Glutamatergic neuron (in vitro differentiated cells): Measurements from ENCODE around the gene FBXL13. TPM values are rescaled to one million over a fixed set of nuclear protein-coding genes. Genes with fewer than 3 reads are reported as not detected.
"Not testable (repeated sequence)": the region's sequence is repeated elsewhere in the genome, so short reads cannot be mapped to it uniquely, and the experiment has no call there.

Source experiments
- DNase-seq: peaks from one replicate; pipeline ENCODE4 v3.0.0; 2022
- H3K27ac Mint-ChIP-seq: one replicate; pipeline ENCODE4 v1.8.0; 2020; ENCODE audit warnings: mild to moderate bottlenecking, mixed read lengths, inconsistent platforms; ENCODE audit not compliant: unreplicated experiment
- H3K27me3 Mint-ChIP-seq: one replicate; pipeline ENCODE4 v1.8.0; 2020; ENCODE audit warnings: mild to moderate bottlenecking, moderate library complexity, mixed read lengths, inconsistent platforms; ENCODE audit not compliant: unreplicated experiment
- H3K36me3 Mint-ChIP-seq: one replicate; pipeline ENCODE4 v1.8.0; 2020; ENCODE audit warnings: mild to moderate bottlenecking, mixed read lengths, inconsistent platforms; ENCODE audit not compliant: unreplicated experiment
- H3K4me1 Mint-ChIP-seq: one replicate; pipeline ENCODE4 v1.8.0; 2020; ENCODE audit warnings: mild to moderate bottlenecking, low read depth, mixed read lengths, inconsistent platforms; ENCODE audit not compliant: unreplicated experiment
- H3K4me3 Mint-ChIP-seq: one replicate; pipeline ENCODE4 v1.8.0; 2020; ENCODE audit warnings: mild to moderate bottlenecking, mixed read lengths, inconsistent platforms; ENCODE audit not compliant: unreplicated experiment
- H3K9me3 Mint-ChIP-seq: one replicate; pipeline ENCODE4 v1.8.0; 2020; ENCODE audit warnings: mild to moderate bottlenecking, moderate library complexity, mixed read lengths, inconsistent platforms; ENCODE audit not compliant: unreplicated experiment
- CTCF ChIP-seq: fragments of 200-600 bp; sonication (generic); IDR thresholded peaks from one replicate; pipeline ENCODE4 v1.5.0; 2021; ENCODE audit not compliant: partially characterized antibody, unreplicated experiment
- total RNA-seq: library from RNA; stranded (reverse); fragmentation: NEBNext Ultra II Directional; extraction: Animal tissue kit (Norgen Biotek cat#: 25700); gene quantifications from one replicate; pipeline ENCODE4 v1.2.1, GENCODE V29; 2021; ENCODE audit not compliant: unreplicated experiment

The FBXL13 gene
- total RNA-seq, 1 donor from 2014 or later, result 1.1 TPM

DNA sequence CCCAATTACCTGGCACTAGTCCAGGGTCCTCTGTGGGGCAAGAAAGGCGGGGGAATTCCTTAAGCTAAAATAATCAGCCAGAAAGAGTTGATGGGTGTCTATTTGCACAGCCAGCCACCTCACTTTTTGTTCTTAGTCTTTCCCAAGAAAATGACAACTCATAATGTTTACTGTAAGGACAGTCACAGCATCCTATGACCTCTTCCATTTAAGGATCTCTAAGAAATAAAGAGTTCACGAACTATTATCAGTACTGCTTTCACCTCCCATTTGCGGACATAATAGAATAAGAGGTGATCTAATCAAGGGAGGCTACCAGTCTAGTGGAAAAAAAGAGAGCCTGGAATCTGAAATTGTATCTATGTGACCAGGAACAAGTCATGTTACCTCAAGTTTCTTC, 234.2 kb downstream of the FBXL13 start:
- Mint-ChIP-seq H3K27me3 (peaks cover 2% of the 10 kb centered on the region), H3K4me1 (no peaks in the 10 kb centered on the region), H3K27ac (no peak overlapping the region), H3K9me3 (no peaks in the 10 kb centered on the region), H3K36me3 (no peaks in the 10 kb centered on the region), H3K4me3 (no peak overlapping the region)
- DNase-seq, result no peak
- no peak for TF ChIP-seq CTCF

DNA sequence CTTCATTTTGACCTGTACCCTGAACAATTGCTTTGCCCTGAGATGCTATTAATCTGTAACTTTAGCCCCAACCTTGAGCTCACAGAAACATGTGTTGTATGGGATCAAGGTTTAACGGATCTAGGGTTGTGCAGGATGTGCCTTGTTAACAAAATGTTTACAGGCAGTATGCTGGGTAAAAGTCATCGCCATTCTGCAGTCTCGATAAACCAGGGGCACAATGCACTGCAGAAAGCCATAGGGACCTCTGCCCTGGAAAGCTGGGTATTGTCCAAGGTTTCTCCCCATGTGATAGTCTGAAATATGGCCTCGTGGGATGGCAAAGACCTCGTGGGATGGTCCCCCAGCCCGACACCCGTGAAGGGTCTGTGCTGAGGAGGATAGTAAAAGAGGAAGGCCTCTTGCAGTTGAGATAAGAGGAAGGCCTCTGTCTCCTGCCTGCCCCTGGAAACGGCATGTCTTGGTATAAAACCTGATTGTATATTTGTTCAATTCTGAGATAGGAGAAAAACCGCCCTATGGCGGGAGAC, 236.0 kb downstream of the FBXL13 start:
- not testable (repeated sequence) for DNase-seq, H3K9me3 Mint-ChIP-seq, H3K27ac Mint-ChIP-seq, H3K4me1 Mint-ChIP-seq, H3K27me3 Mint-ChIP-seq, H3K4me3 Mint-ChIP-seq, H3K36me3 Mint-ChIP-seq

DNA sequence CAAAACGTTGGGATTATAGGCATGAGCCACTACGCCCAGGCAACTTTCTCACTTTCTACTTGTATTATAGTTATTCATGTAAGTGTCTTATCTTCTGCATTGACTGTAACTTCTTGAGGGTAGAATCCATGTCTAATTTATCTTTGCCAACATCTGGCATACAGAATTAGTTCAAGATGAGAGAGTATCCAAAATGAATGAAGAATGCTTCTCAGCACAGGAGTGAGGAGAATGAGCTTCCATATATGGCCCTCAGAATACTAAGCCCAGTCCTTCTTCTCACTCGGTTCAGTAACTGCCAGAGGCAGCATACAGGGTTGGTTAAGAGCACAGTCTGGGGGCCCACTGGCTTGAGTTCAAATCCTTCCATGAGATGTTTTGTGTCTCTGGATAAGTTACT, 236.8 kb downstream of the FBXL13 start:
- no peak overlapping the region for H3K27ac Mint-ChIP-seq
- DNase-seq, result no peak
- no peaks in the 10 kb centered on the region for H3K36me3 Mint-ChIP-seq

GRCh38 chr7:102836977-102837376, 237.6 kb downstream of the FBXL13 start:
- Mint-ChIP-seq H3K9me3 (no peaks in the 10 kb centered on the region), H3K4me1 (no peaks in the 10 kb centered on the region), H3K4me3 (no peak overlapping the region), H3K27ac (no peak overlapping the region), H3K27me3 (no peaks in the 10 kb centered on the region), H3K36me3 (no peaks in the 10 kb centered on the region)
- no peak for DNase-seq
- no peak for TF ChIP-seq CTCF

More for the DNA sequence above, 236.8 kb downstream of the FBXL13 start:
- Mint-ChIP-seq H3K9me3 (no peaks in the 10 kb centered on the region), H3K4me3 (no peak overlapping the region), H3K4me1 (no peaks in the 10 kb centered on the region), H3K27me3 (no peaks in the 10 kb centered on the region)
- TF ChIP-seq CTCF, result no peak

DNA sequence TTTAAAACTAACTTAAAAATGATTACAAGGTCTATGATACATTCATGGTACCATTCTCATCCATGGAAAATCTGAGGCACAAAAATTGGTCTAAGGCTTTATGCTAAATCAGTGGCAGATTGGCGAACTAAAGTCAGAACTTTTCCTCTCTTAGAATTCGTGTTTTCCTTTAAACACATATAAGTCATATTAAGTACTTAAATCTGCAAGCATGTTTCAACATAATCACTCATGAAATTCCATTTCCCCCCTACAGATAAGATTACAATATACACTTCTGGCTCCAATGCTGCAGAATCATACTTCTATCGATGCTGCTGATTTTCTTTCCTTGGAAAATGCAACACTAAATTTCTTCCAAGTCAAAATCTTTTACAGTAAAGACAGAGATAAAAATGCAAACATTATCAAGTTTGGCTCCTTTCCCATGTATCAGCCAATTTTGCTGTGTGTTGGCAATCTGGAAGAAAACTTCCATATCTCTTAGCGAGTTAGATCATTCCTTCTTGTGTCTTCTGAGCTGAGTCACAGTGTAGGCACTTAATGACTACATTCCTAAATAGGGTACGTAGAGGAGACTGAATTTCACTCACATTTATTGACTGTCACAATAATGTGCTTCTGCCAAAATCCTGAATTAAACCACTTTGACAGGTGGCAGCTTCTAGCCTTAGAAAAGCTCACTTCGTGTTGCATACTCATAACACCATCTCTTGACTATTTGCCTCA, 238.2 kb downstream of the FBXL13 start:
- TF ChIP-seq CTCF, result no peak

More for the DNA sequence above, 238.2 kb downstream of the FBXL13 start:
- Mint-ChIP-seq H3K36me3 (no peaks in the 10 kb centered on the region), H3K27ac (no peak overlapping the region), H3K9me3 (no peaks in the 10 kb centered on the region), H3K4me1 (no peaks in the 10 kb centered on the region), H3K27me3 (no peaks in the 10 kb centered on the region), H3K4me3 (no peak overlapping the region)
- DNase-seq, result no peak
